Endothelial cell of umbilical vein (primary cell): ENCODE measurements around the gene ARHGAP10. TPM values are rescaled to one million over a fixed set of nuclear protein-coding genes. Genes with fewer than 3 reads are reported as not detected.

ENCODE experiments used
- BruUV-seq: library from RNA; stranded (reverse); fragments of 400-500 nt; replicated peaks from 2 replicates; lab custom pipeline; 2021; lab: Mats Ljungman, UMichigan
- CTCF ChIA-PET: fragments of 300-600, 350-600 bp; sonication (Branson Sonifier 250); formaldehyde crosslinking; loops from one replicate; lab custom pipeline; 2021; ENCODE audit warnings: antibody characterized with exemption, inconsistent platforms; lab: Charles Lee
- POLR2A ChIA-PET: fragments of 300-600, 350-600 bp; sonication (Branson Sonifier 250); formaldehyde crosslinking; loops from one replicate; lab custom pipeline; 2021; ENCODE audit warnings: antibody characterized with exemption, inconsistent platforms; lab: Charles Lee
- DNase-seq: peaks from one replicate; pipeline ENCODE4 v3.0.0-alpha.2; 2011; ENCODE audit warnings: low read depth, low spot score
- FAIRE-seq: peaks from 2 replicates; lab custom pipeline; 2011; peaks lifted over from hg19 to GRCh38; lab: Jason Lieb, UNC
- H2AFZ ChIP-seq: 2 replicates; pipeline ENCODE4 v1.6.0; 2012; ENCODE audit warnings: low read depth, low read length, control low read depth, inconsistent platforms
- H3K27ac ChIP-seq: 2 replicates; pipeline ENCODE4 v1.5.1; 2011; ENCODE audit warnings: low read depth, mild to moderate bottlenecking, control low read depth, low read length, moderate library complexity; ENCODE audit not compliant: insufficient read depth
- H3K27me3 ChIP-seq, 2 experiments: 2 replicates each; pipeline versions ENCODE4 v1.6.0 to v1.6.1; 2011; ENCODE audit warnings: low read length in 2 of 2, mixed read lengths in 1 of 2; ENCODE audit not compliant: control insufficient read depth in 2 of 2, insufficient read depth in 2 of 2
- H3K36me3 ChIP-seq, 2 experiments: 2 replicates in 1 of 2; 3 replicates in 1 of 2; pipeline ENCODE4 v1.5.1; 2011; ENCODE audit warnings: low read length in 2 of 2, mild to moderate bottlenecking in 1 of 2, moderate library complexity in 1 of 2; ENCODE audit not compliant: control insufficient read depth in 2 of 2, insufficient read depth in 2 of 2; ENCODE audit errors: extremely low read depth in 1 of 2
- H3K4me1 ChIP-seq: 3 replicates; pipeline ENCODE4 v1.5.1; 2011; ENCODE audit warnings: mild to moderate bottlenecking, low read length; ENCODE audit not compliant: control insufficient read depth, insufficient read depth; ENCODE audit errors: extremely low read depth
- H3K4me2 ChIP-seq: 2 replicates; pipeline ENCODE4 v1.6.1; 2011; ENCODE audit warnings: low read length, control low read depth, mixed read lengths; ENCODE audit not compliant: insufficient read depth
- H3K4me3 ChIP-seq, 3 experiments: fragments of 200-600 bp in 1 of 3; sonication (generic), shearing (Covaris generic) in 1 of 3; replicated peaks in 1 of 3; 2 replicates each; pipeline ENCODE4 v1.5.1; 2011 to 2016; ENCODE audit warnings: control low read depth in 3 of 3, low read length in 3 of 3, mild to moderate bottlenecking in 2 of 3, inconsistent platforms in 1 of 3, low read depth in 1 of 3, moderate library complexity in 1 of 3; ENCODE audit not compliant: insufficient read depth in 1 of 3
- H3K79me2 ChIP-seq: 2 replicates; pipeline ENCODE4 v1.6.0; 2012; ENCODE audit warnings: low read length, inconsistent platforms; ENCODE audit not compliant: control insufficient read depth, insufficient read depth
- H3K9ac ChIP-seq: replicated peaks from 2 replicates; pipeline ENCODE3; 2011; ENCODE audit warnings: low read length, control low read depth; ENCODE audit not compliant: insufficient read depth; ENCODE audit errors: extremely low read depth
- H3K9me1 ChIP-seq: replicated peaks from 3 replicates; pipeline ENCODE4 v1.6.0; 2011; ENCODE audit warnings: mild to moderate bottlenecking, low read length; ENCODE audit not compliant: control insufficient read depth, insufficient read depth; ENCODE audit errors: extremely low read depth
- H3K9me3 ChIP-seq: replicated peaks from 2 replicates; pipeline ENCODE4 v1.5.1; 2012; ENCODE audit warnings: low read length, inconsistent platforms; ENCODE audit not compliant: control insufficient read depth, insufficient read depth
- H4K20me1 ChIP-seq: replicated peaks from 2 replicates; pipeline ENCODE3; 2011; ENCODE audit warnings: mild to moderate bottlenecking, low read length; ENCODE audit not compliant: control insufficient read depth, insufficient read depth; ENCODE audit errors: extremely low read depth
- CTCF ChIP-seq, 2 donors: IDR thresholded peaks; 1 replicate in 1 of 2; 2 replicates in 1 of 2; pipeline ENCODE4 v1.5.1; 2011; ENCODE audit warnings: low read length in 2 of 2, mild to moderate bottlenecking in 2 of 2, moderate library complexity in 2 of 2, control low read depth in 1 of 2, inconsistent platforms in 1 of 2, low read depth in 1 of 2; ENCODE audit not compliant: insufficient read depth in 1 of 2; ENCODE audit errors: extremely low read depth in 1 of 2
- EZH2 ChIP-seq: IDR thresholded peaks from 2 replicates; pipeline ENCODE4 v1.6.1; 2012; ENCODE audit warnings: borderline replicate concordance, low read depth, mild to moderate bottlenecking, moderate library complexity, low read length, inconsistent platforms; ENCODE audit not compliant: severe bottlenecking
- FOS ChIP-seq: IDR thresholded peaks from 2 replicates; pipeline ENCODE4 v1.6.1; 2011; ENCODE audit warnings: mild to moderate bottlenecking, low read length, moderate library complexity, borderline replicate concordance; ENCODE audit not compliant: insufficient read depth
- GATA2 ChIP-seq: IDR thresholded peaks from 2 replicates; pipeline ENCODE4 v1.7.0; 2011; ENCODE audit warnings: low read depth, mild to moderate bottlenecking, moderate library complexity, mixed read lengths, low read length; ENCODE audit not compliant: insufficient read length, insufficient read depth
- JUN ChIP-seq: IDR thresholded peaks from 2 replicates; pipeline ENCODE4 v1.6.1; 2011; ENCODE audit warnings: borderline replicate concordance, low read depth; ENCODE audit not compliant: insufficient read length, insufficient read depth
- MYC ChIP-seq: IDR thresholded peaks from one replicate; pipeline ENCODE4 v1.6.1; 2011; ENCODE audit warnings: mild to moderate bottlenecking, low read depth, low read length
- POLR2A ChIP-seq: IDR thresholded peaks from 2 replicates; pipeline ENCODE4 v1.6.1; 2012; ENCODE audit warnings: low read depth, mild to moderate bottlenecking, control low read depth, low read length
- POLR2AphosphoS5 ChIP-seq: IDR thresholded peaks from 2 replicates; pipeline ENCODE4 v1.6.1; 2012; ENCODE audit warnings: low read depth, mild to moderate bottlenecking, control low read depth, low read length, moderate library complexity; ENCODE audit not compliant: insufficient read depth
- dilution Hi-C: fragments of 300-500 bp; cut with MboI; formaldehyde crosslinking; loops from one replicate; pipeline ENCODE4 v1.15.0; 2019; ENCODE audit warnings: low sequenced_read_pairs; ENCODE audit not compliant: extremely low pct_ligation_motif_present
- intact Hi-C: fragments of 100-400 bp; cut with micrococcal nuclease; formaldehyde crosslinking; loops from one replicate; pipeline ENCODE4 v1.10.0; 2022
- polyA plus RNA-seq, 4 experiments: library from polyadenylated mRNA; depleted of rRNA in 3 of 4; stranded (reverse) in 3 of 4; unstranded in 1 of 4; fragments of >200 nt; gene quantifications; 2 replicates each; pipeline versions ENCODE4 v1.2.1 to v1.2.3, GENCODE V29; 2011 to 2012; ENCODE audit warnings: missing spikeins in 1 of 4
- total RNA-seq: library from RNA; stranded (reverse); gene quantifications from 2 replicates; pipeline ENCODE4 v1.2.3, GENCODE V29; 2021
- TF ChIP-seq, protein P1 (sequence below): IDR thresholded peaks from 2 replicates; pipeline ENCODE4 v1.6.1; 2011; ENCODE audit not compliant: insufficient read depth, insufficient read length

ARHGAP10 gene
- total and polyA plus RNA-seq, 2 donors (not counting 3 experiments of a cell fraction or from before 2014, with no cell fraction given), result 20.4 to 36.7 TPM

DNA sequence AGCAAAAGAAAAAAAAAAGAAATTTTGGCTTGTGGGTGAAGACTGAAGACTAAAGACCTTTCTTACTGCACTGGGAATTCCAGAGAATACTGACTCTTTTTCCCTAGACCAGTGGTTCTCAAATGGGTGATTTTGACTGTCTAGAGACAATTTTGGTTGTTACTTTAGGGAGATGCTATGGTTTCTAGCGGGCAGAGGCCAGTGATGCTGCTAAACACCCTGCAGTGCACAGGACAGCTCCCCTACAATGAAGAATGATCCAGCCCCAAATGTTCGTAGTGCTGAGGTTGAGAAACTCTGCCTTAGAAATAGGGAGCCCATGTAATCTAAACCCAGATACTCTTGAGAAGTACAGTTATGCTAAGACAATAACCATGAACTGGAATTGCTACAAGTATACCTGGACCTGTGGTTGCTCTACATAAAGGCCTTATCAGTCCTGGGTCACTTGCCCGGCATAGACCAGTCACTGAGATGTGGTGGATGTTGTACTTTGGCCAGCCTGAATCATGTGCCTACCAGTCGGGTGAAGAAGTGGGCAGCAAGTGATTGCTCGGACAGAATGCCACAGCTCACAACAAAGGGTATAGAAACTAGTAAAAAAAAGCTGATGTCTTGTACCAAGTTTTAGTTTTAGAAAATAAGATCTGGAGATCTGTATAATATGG is 16.0 kb downstream of the ARHGAP10 start:
- H3K79me2 ChIP-seq, result peaks cover 41% of the 10 kb centered on the region
- no peaks in the 10 kb centered on the region for H3K27me3 ChIP-seq
- no peak for DNase-seq
- no peak overlapping the region for H3K9ac ChIP-seq
- H3K9me1 ChIP-seq, result no peaks in the 10 kb centered on the region
- H3K4me3 ChIP-seq, result no peak overlapping the region
- H2AFZ ChIP-seq, result no peak overlapping the region
- TF ChIP-seq POLR2AphosphoS5 (no peak), JUN (no peak), MYC (no peak), GATA2 (no peak), FOS (no peak), EZH2 (no peak), POLR2A (no peak), CTCF (IDR thresholded peaks at IDR 0.05; ENCODE audit: extremely low read depth in 1 of 2, insufficient read depth in 1 of 2, low read depth in 1 of 2, low read length in 2 of 2) (no peak)
- TF ChIP-seq, protein P1, sequence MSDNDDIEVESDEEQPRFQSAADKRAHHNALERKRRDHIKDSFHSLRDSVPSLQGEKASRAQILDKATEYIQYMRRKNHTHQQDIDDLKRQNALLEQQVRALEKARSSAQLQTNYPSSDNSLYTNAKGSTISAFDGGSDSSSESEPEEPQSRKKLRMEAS, result no peak
- intact Hi-C loops, result no loop called here
- no peaks in the 10 kb centered on the region for H3K9me3 ChIP-seq
- H3K4me1 ChIP-seq, result no peaks in the 10 kb centered on the region
- no TSS peak for BruUV-seq
- H4K20me1 ChIP-seq, result no peaks in the 10 kb centered on the region
- no peaks in the 10 kb centered on the region for H3K36me3 ChIP-seq
- POLR2A ChIA-PET, result no interaction called here
- dilution Hi-C loops, result no loop called here
- no peak for FAIRE-seq
- no peak overlapping the region for H3K27ac ChIP-seq
- CTCF ChIA-PET, result no interaction called here
- H3K4me2 ChIP-seq, result no peak overlapping the region
